Astrocyte of the spinal cord (primary cell): ENCODE measurements around the gene BAHCC1.

ENCODE experiments used
- DNase-seq: peaks from one replicate; pipeline ENCODE4 v3.0.0; 2011; ENCODE audit warnings: low read depth, low spot score
- H3K4me3 ChIP-seq: 2 replicates; pipeline ENCODE4 v1.5.1; 2011; ENCODE audit warnings: low read depth, mild to moderate bottlenecking, low read length, moderate library complexity
- CTCF ChIP-seq: IDR thresholded peaks from 2 replicates; pipeline ENCODE4 v1.5.1; 2012; ENCODE audit warnings: low read depth, mild to moderate bottlenecking, low read length, inconsistent platforms
- in situ Hi-C: cut with HindIII; loops from 2 replicates; pipeline ENCODE4 v1.10.0; 2017; ENCODE audit warnings: low sequenced_read_pairs

BAHCC1 gene

GRCh38 chr17:81409190-81409935, 14.1 kb downstream of the BAHCC1 start:
- in situ Hi-C loops = loop anchor here (10.0 kb wide), 1 partner anchor 105 kb away; the partner anchor contains the start of gene ACTG1
- no peak overlapping the region for H3K4me3 ChIP-seq
- no peak for DNase-seq
- TF ChIP-seq CTCF = no peak

GRCh38 chr17:81410852-81411251, 15.6 kb downstream of the BAHCC1 start:
- DNase-seq = no peak
- no peak overlapping the region for H3K4me3 ChIP-seq
- no peak for TF ChIP-seq CTCF
- in situ Hi-C loops = no loop called here

- H3K4me3 ChIP-seq = no peak overlapping the region
- in situ Hi-C loops = no loop called here
- DNase-seq = no peak
- TF ChIP-seq CTCF = no peak
These were observed 16.0 kb downstream of the BAHCC1 start for GRCh38 chr17:81411305-81411704.

GRCh38 chr17:81412490-81413093, 17.3 kb downstream of the BAHCC1 start:
- in situ Hi-C loops = no loop called here
- no peak overlapping the region for H3K4me3 ChIP-seq

GRCh38 chr17:81413497-81414135, 18.4 kb downstream of the BAHCC1 start:
- DNase-seq = no peak
- in situ Hi-C loops = no loop called here
- no peak for TF ChIP-seq CTCF
- no peak overlapping the region for H3K4me3 ChIP-seq

More at GRCh38 chr17:81412490-81413093, 17.3 kb downstream of the BAHCC1 start:
- TF ChIP-seq CTCF = no peak
- DNase-seq = no peak

- H3K4me3 ChIP-seq = no peak overlapping the region
- TF ChIP-seq CTCF = no peak
- no peak for DNase-seq
- in situ Hi-C loops = no loop called here
These were observed 19.7 kb downstream of the BAHCC1 start for GRCh38 chr17:81414756-81415516.
